Stimulated activated memory B cell treated with anti-CD40 and anti-IgM and Interleukin-4, amounts not matched to agents 10 μg/mL and 1 μg/mL and 100 μg/mL, for 72 hours (primary cell): ENCODE results near the gene NAT14.
"Not testable (repeated sequence)": the region's sequence is repeated elsewhere in the genome, so short reads cannot be mapped to it uniquely, and the experiment has no call there.

Experiments
- ATAC-seq: fragments of 150-1000 bp; cut with Tn5 transposase; 2 replicates; pipeline ENCODE4 v1.10.0; 2021
- H3K27ac Mint-ChIP-seq: one replicate; pipeline ENCODE4 v1.8.0; 2022; ENCODE audit warnings: mild to moderate bottlenecking, mixed read lengths
- H3K27me3 Mint-ChIP-seq: one replicate; pipeline ENCODE4 v1.8.0; 2022; ENCODE audit warnings: mixed read lengths
- H3K36me3 Mint-ChIP-seq: one replicate; pipeline ENCODE4 v1.8.0; 2022; ENCODE audit warnings: mixed read lengths
- H3K4me1 Mint-ChIP-seq: one replicate; pipeline ENCODE4 v1.8.0; 2022; ENCODE audit warnings: mixed read lengths
- H3K4me3 Mint-ChIP-seq: one replicate; pipeline ENCODE4 v1.8.0; 2022; ENCODE audit warnings: mild to moderate bottlenecking, moderate library complexity, mixed read lengths
- H3K9me3 Mint-ChIP-seq: one replicate; pipeline ENCODE4 v1.8.0; 2022; ENCODE audit warnings: mixed read lengths

The NAT14 gene

DNA sequence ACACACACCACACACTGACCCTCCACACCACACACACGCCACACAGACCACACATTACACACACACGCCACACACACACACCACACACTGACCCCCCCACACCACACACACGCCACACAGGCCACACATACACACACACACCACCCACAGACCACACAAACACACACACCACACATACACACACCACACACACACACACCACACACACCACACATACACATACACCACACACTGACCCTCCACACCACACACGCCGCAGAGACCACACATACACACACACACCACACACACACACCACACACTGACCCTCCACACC is 36.9 kb upstream of the NAT14 start:
- not testable (repeated sequence) for ATAC-seq, H3K27ac Mint-ChIP-seq, H3K4me3 Mint-ChIP-seq, H3K36me3 Mint-ChIP-seq, H3K9me3 Mint-ChIP-seq, H3K4me1 Mint-ChIP-seq
- peaks cover 24% of the 10 kb centered on the region for H3K27me3 Mint-ChIP-seq

- peaks cover 24% of the 10 kb centered on the region for H3K27me3 Mint-ChIP-seq
- no peak overlapping the region for H3K4me3 Mint-ChIP-seq
- no peaks in the 10 kb centered on the region for H3K9me3 Mint-ChIP-seq
- no peaks in the 10 kb centered on the region for H3K4me1 Mint-ChIP-seq
- H3K27ac Mint-ChIP-seq: no peak overlapping the region
- no peak for ATAC-seq
- H3K36me3 Mint-ChIP-seq: peaks cover 15% of the 10 kb centered on the region
These were observed 35.5 kb upstream of the NAT14 start for GRCh38 chr19:55449469-55449868.

DNA sequence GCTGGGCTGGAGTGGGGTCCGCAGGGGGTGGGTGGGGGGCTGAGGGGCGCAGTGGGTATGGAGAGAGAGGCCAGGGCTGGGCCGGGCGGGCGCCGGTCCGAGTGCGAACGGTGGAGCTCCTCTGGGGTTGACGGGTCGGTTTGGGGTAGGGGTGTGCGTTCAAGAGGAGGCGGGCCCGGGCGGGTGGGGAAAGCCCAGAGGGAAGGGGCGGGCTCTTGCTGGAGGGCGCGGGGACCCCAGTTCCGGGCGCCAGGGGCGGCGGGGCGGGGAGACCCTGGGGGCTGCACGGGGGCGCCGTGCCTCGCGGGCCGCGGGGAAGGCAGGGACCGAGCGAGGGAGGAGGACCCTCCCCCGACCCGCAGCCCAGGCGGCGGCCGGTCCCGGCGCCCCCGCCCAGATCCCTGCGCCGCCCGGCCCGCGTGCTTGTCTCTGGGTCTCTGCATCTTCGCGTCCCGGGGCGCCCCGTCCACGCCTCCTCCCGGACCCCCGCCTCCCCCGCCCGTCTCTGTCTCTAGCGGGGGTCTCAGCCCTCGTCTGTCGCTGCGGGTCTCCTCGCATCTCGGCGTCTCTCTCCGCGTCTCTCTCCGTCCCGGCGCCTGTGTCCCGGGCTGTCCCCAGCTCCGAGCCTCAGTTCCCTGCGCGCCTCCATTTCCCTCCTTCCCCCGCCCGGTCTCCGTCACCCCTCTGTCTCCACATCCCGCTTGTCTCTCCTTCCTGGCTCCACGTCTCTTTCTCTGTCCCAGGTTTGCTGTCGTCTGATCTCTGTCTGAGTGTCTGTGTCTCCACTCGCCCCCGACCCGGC is 33.6 kb upstream of the NAT14 start:
- H3K27ac Mint-ChIP-seq: no peak overlapping the region
- peaks cover 25% of the 10 kb centered on the region for H3K27me3 Mint-ChIP-seq
- H3K9me3 Mint-ChIP-seq: no peaks in the 10 kb centered on the region
- H3K4me3 Mint-ChIP-seq: peak overlapping the region; percentile 54
- H3K36me3 Mint-ChIP-seq: peaks cover 31% of the 10 kb centered on the region
- ATAC-seq: peak; percentile 55
- H3K4me1 Mint-ChIP-seq: no peaks in the 10 kb centered on the region

DNA sequence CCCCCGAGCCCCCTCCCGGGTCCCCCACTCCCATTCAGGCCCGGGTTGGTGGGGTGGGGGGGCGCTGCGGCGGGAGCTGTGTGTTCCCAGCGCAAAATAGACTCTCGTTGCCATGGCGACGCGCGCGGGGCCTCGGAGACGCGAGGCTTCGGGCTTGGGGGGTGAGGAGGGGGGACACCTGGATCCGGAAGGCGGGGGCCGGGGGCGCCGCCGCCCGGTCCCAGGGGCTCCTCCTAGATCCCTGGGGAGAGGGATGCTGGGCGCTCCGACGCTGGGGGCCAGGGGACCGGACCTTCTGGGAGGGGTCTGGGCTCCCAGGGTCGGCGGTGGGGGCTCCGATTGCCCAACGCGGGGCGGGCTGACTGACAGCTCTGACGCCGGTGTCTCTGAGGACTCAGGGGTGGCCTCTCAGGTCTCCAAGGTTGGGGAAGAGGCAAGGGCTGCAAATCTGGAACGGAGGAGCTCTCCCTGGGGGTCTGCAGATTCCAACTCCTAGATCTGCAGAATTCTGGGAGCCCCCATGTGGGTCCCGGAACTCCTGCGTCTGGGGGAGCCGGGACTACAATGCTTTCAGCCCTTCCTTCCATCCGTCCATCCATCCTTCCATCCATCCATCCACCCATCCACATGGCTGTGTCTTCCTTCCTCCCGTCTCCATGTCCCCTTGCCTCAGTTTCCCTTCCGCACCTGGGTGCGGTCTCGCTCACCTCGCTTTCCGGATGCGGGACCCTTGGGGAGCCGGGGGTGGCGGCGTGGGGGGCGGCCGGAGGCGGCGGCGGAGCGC is 32.8 kb upstream of the NAT14 start:
- Mint-ChIP-seq H3K9me3 (no peaks in the 10 kb centered on the region), H3K36me3 (peaks cover 38% of the 10 kb centered on the region), H3K4me1 (no peaks in the 10 kb centered on the region), H3K4me3 (peak overlapping the region; percentile 54), H3K27ac (no peak overlapping the region), H3K27me3 (peaks cover 25% of the 10 kb centered on the region)
- no peak for ATAC-seq

- Mint-ChIP-seq H3K27ac (no peak overlapping the region), H3K4me1 (no peaks in the 10 kb centered on the region), H3K9me3 (no peaks in the 10 kb centered on the region), H3K36me3 (peaks cover 38% of the 10 kb centered on the region), H3K4me3 (no peak overlapping the region), H3K27me3 (peaks cover 25% of the 10 kb centered on the region)
- ATAC-seq: no peak
These were observed 32.1 kb upstream of the NAT14 start for GRCh38 chr19:55452749-55453346.

- Mint-ChIP-seq H3K4me1 (no peaks in the 10 kb centered on the region), H3K36me3 (peaks cover 40% of the 10 kb centered on the region), H3K27me3 (peaks cover 25% of the 10 kb centered on the region), H3K4me3 (peak overlapping the region; percentile 3), H3K9me3 (no peaks in the 10 kb centered on the region), H3K27ac (no peak overlapping the region)
- no peak for ATAC-seq
These were observed 31.3 kb upstream of the NAT14 start for GRCh38 chr19:55453511-55454260.

DNA sequence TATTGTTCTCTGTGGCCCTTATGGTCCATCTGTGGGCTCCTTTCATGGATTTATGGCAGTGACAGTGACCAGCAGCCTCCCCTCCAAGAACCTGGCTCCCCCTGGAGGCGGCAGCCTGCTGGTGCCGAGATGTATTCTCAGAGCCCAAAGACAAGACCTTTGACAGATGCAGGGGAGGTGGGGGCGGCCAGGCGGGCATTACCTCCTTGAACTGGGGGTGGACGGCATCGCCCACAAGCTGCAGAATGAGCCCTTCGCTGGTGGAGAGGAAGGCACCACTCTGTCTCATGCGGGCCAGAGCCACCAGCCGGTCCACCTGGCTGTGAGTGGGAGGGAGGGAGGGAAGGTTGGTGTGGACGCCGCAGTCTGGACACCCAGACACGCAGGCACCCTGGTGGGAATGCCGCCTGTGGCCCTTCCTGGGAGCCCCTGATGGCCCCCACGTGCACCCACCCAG is 30.2 kb upstream of the NAT14 start:
- Mint-ChIP-seq H3K36me3 (peaks cover 43% of the 10 kb centered on the region), H3K4me3 (no peak overlapping the region), H3K4me1 (peaks cover 5% of the 10 kb centered on the region), H3K27me3 (peaks cover 25% of the 10 kb centered on the region), H3K27ac (no peak overlapping the region), H3K9me3 (no peaks in the 10 kb centered on the region)
- ATAC-seq: no peak

DNA sequence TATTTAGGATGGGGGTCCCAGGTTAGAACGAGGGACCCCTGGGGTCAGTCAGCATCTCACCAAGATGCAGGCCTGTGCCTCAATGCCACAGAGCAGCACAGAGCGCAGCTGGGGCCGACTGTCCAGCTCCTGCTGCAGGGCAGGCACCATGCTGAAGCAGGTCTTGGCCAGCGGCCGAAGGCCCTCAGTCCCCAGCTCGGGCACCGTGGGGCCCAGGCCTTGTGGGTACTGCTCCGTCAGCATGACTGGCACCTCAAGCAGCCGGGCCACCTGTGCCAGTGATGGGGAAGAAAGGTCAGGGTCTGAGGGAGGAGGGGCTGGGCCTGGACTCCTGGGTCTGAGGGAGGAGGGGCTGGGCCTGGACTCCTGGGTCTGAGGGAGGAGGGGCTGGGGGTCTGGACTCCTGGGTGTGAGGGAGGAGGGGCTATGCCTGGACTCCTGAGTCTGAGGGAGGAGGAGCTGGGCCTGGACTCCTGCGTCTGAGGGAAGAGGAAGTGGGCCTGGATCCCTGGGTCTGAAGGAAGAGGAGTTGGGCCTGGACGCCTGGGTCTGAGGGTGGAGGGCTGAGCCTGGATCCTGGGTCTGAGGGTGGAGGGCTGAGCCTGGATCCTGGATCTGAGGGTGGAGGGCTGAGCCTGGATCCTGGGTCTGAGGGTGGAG is 29.3 kb upstream of the NAT14 start:
- peaks cover 43% of the 10 kb centered on the region for H3K36me3 Mint-ChIP-seq
- no peak overlapping the region for H3K4me3 Mint-ChIP-seq
- no peak overlapping the region for H3K27ac Mint-ChIP-seq
- peaks cover 25% of the 10 kb centered on the region for H3K27me3 Mint-ChIP-seq
- peaks cover 14% of the 10 kb centered on the region for H3K4me1 Mint-ChIP-seq
- no peak for ATAC-seq
- H3K9me3 Mint-ChIP-seq: no peaks in the 10 kb centered on the region

DNA sequence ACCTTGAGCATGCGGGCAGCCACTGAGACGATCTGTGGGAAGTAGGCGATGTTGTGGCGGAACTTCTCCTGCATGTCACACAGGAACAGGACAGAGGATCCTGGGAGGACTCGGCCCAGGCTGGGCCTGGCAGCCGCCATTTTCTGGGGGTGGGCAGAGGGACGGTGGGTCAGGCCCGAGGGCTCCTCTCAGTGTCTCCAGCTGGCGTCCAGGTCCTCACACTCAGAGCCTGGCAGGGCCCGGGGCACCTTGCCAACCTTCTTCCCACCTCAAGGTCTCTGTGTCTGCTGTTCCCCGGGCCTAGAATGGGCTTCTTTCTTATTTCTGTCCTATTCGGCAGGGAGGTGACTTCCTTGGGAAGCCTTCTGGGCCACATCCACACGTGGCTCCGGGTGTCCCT is 28.6 kb upstream of the NAT14 start:
- no peaks in the 10 kb centered on the region for H3K9me3 Mint-ChIP-seq
- H3K4me1 Mint-ChIP-seq: peaks cover 18% of the 10 kb centered on the region
- no peak for ATAC-seq
- H3K27ac Mint-ChIP-seq: no peak overlapping the region
- peaks cover 25% of the 10 kb centered on the region for H3K27me3 Mint-ChIP-seq
- peaks cover 43% of the 10 kb centered on the region for H3K36me3 Mint-ChIP-seq
- H3K4me3 Mint-ChIP-seq: no peak overlapping the region

- Mint-ChIP-seq H3K27me3 (peaks cover 24% of the 10 kb centered on the region), H3K9me3 (no peaks in the 10 kb centered on the region), H3K4me3 (no peak overlapping the region), H3K27ac (no peak overlapping the region), H3K36me3 (peaks cover 43% of the 10 kb centered on the region), H3K4me1 (peaks cover 29% of the 10 kb centered on the region)
- ATAC-seq: no peak
These were observed 27.1 kb upstream of the NAT14 start for GRCh38 chr19:55457683-55458457.

GRCh38 chr19:55459551-55459949 is 25.4 kb upstream of the NAT14 start:
- Mint-ChIP-seq H3K4me3 (no peak overlapping the region), H3K4me1 (peaks cover 29% of the 10 kb centered on the region), H3K9me3 (no peaks in the 10 kb centered on the region), H3K27me3 (peaks cover 7% of the 10 kb centered on the region), H3K27ac (no peak overlapping the region), H3K36me3 (peaks cover 27% of the 10 kb centered on the region)
- ATAC-seq: no peak

GRCh38 chr19:55459950-55460657 is 24.9 kb upstream of the NAT14 start:
- peak overlapping the region; percentile 87 for H3K4me3 Mint-ChIP-seq
- H3K9me3 Mint-ChIP-seq: no peaks in the 10 kb centered on the region
- H3K27me3 Mint-ChIP-seq: peaks cover 1% of the 10 kb centered on the region
- H3K36me3 Mint-ChIP-seq: peaks cover 21% of the 10 kb centered on the region
- no peak for ATAC-seq
- peaks cover 29% of the 10 kb centered on the region for H3K4me1 Mint-ChIP-seq
- H3K27ac Mint-ChIP-seq: peak overlapping the region; percentile 83

DNA sequence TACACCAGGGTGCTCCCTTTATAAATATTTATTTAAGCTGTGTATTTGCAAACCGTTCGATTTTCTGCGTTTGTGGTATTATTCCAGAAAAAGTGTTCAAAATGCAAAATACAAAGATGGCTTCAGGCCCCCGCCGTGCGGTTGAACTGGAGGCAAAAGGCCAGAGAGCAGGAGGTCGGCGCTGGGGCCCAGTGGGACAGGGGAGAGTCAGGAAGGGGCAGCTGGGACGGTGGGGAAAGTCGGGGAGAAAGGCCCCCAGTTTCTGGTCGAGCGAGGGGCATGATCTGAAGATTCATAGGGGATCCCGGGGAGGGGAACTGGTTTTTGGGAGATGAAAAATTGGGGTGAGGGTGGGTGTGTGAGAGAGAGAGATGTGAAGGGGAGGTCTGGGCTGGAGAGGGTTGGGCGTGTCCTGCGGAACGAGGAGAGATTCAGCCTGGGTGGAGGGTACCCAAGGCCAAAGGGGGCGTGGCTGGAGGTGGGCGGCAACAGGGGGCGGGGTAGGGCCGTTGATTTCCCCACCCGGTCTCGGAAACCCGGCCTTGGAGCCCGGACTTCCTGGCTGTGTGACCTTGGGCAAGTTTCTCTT is 24.2 kb upstream of the NAT14 start:
- no peaks in the 10 kb centered on the region for H3K27me3 Mint-ChIP-seq
- no peaks in the 10 kb centered on the region for H3K9me3 Mint-ChIP-seq
- H3K27ac Mint-ChIP-seq: peak overlapping the region; percentile 83
- no peak for ATAC-seq
- peak overlapping the region; percentile 87 for H3K4me3 Mint-ChIP-seq
- peaks cover 15% of the 10 kb centered on the region for H3K36me3 Mint-ChIP-seq
- peaks cover 29% of the 10 kb centered on the region for H3K4me1 Mint-ChIP-seq
